HEK293 (cell line): ENCODE results near the gene NOL9.

Source experiments
- HIC1 ChIP-seq: fragments of 450-650 bp; formaldehyde crosslinking; IDR thresholded peaks from 2 replicates; pipeline ENCODE4 v1.5.1; 2016; ENCODE audit warnings: missing biosample characterization, missing genetic modification characterization
- KLF10 ChIP-seq: fragments of 450-650 bp; IDR thresholded peaks from 2 replicates; pipeline ENCODE4 v1.5.1; 2018; ENCODE audit warnings: missing biosample characterization, mild to moderate bottlenecking, missing genetic modification characterization
- MEIS1 ChIP-seq: sonication (generic); formaldehyde crosslinking; IDR thresholded peaks from 2 replicates; pipeline ENCODE4 v1.8.1; 2022; ENCODE audit warnings: missing genetic modification reagents, mild to moderate bottlenecking, borderline replicate concordance
- SALL2 ChIP-seq: fragments of 450-650 bp; formaldehyde crosslinking; IDR thresholded peaks from 2 replicates; pipeline ENCODE4 v1.5.0; 2017; ENCODE audit warnings: missing biosample characterization, mild to moderate bottlenecking, missing genetic modification characterization, borderline replicate concordance
- WT1 ChIP-seq: fragments of 450-650 bp; formaldehyde crosslinking; IDR thresholded peaks from 2 replicates; pipeline ENCODE4 v1.5.1; 2016; ENCODE audit warnings: missing biosample characterization, missing genetic modification characterization
- ZBTB1 ChIP-seq: fragments of 450-650 bp; formaldehyde crosslinking; IDR thresholded peaks from 2 replicates; pipeline ENCODE4 v1.5.1; 2016; ENCODE audit warnings: missing biosample characterization, missing genetic modification characterization
- ZFP37 ChIP-seq: fragments of 450-650 bp; formaldehyde crosslinking; IDR thresholded peaks from 2 replicates; pipeline ENCODE4 v1.5.1; 2016; ENCODE audit warnings: missing biosample characterization, missing genetic modification characterization
- ZFP41 ChIP-seq: fragments of 450-650 bp; formaldehyde crosslinking; IDR thresholded peaks from 2 replicates; pipeline ENCODE4 v1.5.1; 2016; ENCODE audit warnings: missing biosample characterization, missing genetic modification characterization, borderline replicate concordance
- ZFP69B ChIP-seq: fragments of 450-650 bp; formaldehyde crosslinking; IDR thresholded peaks from 2 replicates; pipeline ENCODE4 v1.5.1; 2016; ENCODE audit warnings: missing biosample characterization, missing genetic modification characterization
- ZNF121 ChIP-seq: fragments of 450-650 bp; formaldehyde crosslinking; IDR thresholded peaks from 2 replicates; pipeline ENCODE4 v1.5.1; 2016; ENCODE audit warnings: missing biosample characterization, missing genetic modification characterization
- ZNF155 ChIP-seq: fragments of 450-650 bp; formaldehyde crosslinking; IDR thresholded peaks from 2 replicates; pipeline ENCODE4 v1.5.1; 2016; ENCODE audit warnings: missing biosample characterization, missing genetic modification characterization
- ZNF175 ChIP-seq: fragments of 450-650 bp; formaldehyde crosslinking; IDR thresholded peaks from 2 replicates; pipeline ENCODE4 v1.5.1; 2016; ENCODE audit warnings: missing biosample characterization, missing genetic modification characterization
- ZNF19 ChIP-seq: fragments of 450-650 bp; formaldehyde crosslinking; IDR thresholded peaks from 2 replicates; pipeline ENCODE4; 2016; ENCODE audit warnings: missing biosample characterization, missing genetic modification characterization, low read depth
- ZNF274 ChIP-seq, 2 experiments: fragments of 200-500 bp in 1 of 2; fragments of 450-650 bp in 1 of 2; sonication (Bioruptor generic) in 1 of 2; formaldehyde crosslinking in 1 of 2; IDR thresholded peaks; 2 replicates each; pipeline versions ENCODE4 v1.5.1 to v1.6.1; 2014 to 2016; ENCODE audit warnings: borderline replicate concordance in 1 of 2, inconsistent platforms in 1 of 2, low read length in 1 of 2, missing biosample characterization in 1 of 2, missing genetic modification characterization in 1 of 2
- ZNF280C ChIP-seq: fragments of 450-650 bp; formaldehyde crosslinking; IDR thresholded peaks from 2 replicates; pipeline ENCODE4 v1.5.1; 2016; ENCODE audit warnings: missing biosample characterization, missing genetic modification characterization
- ZNF302 ChIP-seq: fragments of 450-650 bp; formaldehyde crosslinking; IDR thresholded peaks from 2 replicates; pipeline ENCODE4 v1.5.1; 2016; ENCODE audit warnings: missing biosample characterization, missing genetic modification characterization, low read depth
- ZNF37A ChIP-seq: fragments of 450-650 bp; IDR thresholded peaks from 2 replicates; pipeline ENCODE4 v1.5.1; 2018; ENCODE audit warnings: missing biosample characterization, missing genetic modification characterization
- ZNF391 ChIP-seq: fragments of 450-650 bp; formaldehyde crosslinking; IDR thresholded peaks from 2 replicates; pipeline ENCODE4 v1.5.1; 2016; ENCODE audit warnings: low read depth, missing biosample characterization, missing genetic modification characterization, borderline replicate concordance
- ZNF398 ChIP-seq: fragments of 450-650 bp; formaldehyde crosslinking; IDR thresholded peaks from 2 replicates; pipeline ENCODE4 v1.5.1; 2017; ENCODE audit warnings: missing biosample characterization, missing genetic modification characterization
- ZNF785 ChIP-seq: fragments of 450-650 bp; formaldehyde crosslinking; IDR thresholded peaks from 2 replicates; pipeline ENCODE4 v1.5.1; 2016; ENCODE audit warnings: missing biosample characterization, missing genetic modification characterization
- ZSCAN16 ChIP-seq: fragments of 450-650 bp; formaldehyde crosslinking; IDR thresholded peaks from 2 replicates; pipeline ENCODE4 v1.5.1; 2016; ENCODE audit warnings: missing biosample characterization, missing genetic modification characterization
- ZXDB ChIP-seq: fragments of 450-650 bp; formaldehyde crosslinking; IDR thresholded peaks from 2 replicates; pipeline ENCODE4 v1.5.1; 2016; ENCODE audit warnings: missing biosample characterization, missing genetic modification characterization
- TF ChIP-seq, protein P1 (sequence below): fragments of 450-650 bp; formaldehyde crosslinking; IDR thresholded peaks from 2 replicates; pipeline ENCODE4 v1.5.1; 2017; ENCODE audit warnings: missing biosample characterization, missing genetic modification characterization
- TF ChIP-seq, protein P2 (sequence below): fragments of 450-650 bp; formaldehyde crosslinking; IDR thresholded peaks from 2 replicates; pipeline ENCODE4 v1.5.1; 2016; ENCODE audit warnings: missing biosample characterization, missing genetic modification characterization
- TF ChIP-seq, protein P3 (sequence below): fragments of 450-650 bp; IDR thresholded peaks from 2 replicates; pipeline ENCODE4 v1.5.1; 2018; ENCODE audit warnings: missing biosample characterization, mild to moderate bottlenecking, missing genetic modification characterization
- TF ChIP-seq, protein P4 (sequence below): fragments of 450-650 bp; formaldehyde crosslinking; IDR thresholded peaks from 2 replicates; pipeline ENCODE4 v1.5.1; 2017; ENCODE audit warnings: missing biosample characterization, missing genetic modification characterization

The NOL9 gene

DNA sequence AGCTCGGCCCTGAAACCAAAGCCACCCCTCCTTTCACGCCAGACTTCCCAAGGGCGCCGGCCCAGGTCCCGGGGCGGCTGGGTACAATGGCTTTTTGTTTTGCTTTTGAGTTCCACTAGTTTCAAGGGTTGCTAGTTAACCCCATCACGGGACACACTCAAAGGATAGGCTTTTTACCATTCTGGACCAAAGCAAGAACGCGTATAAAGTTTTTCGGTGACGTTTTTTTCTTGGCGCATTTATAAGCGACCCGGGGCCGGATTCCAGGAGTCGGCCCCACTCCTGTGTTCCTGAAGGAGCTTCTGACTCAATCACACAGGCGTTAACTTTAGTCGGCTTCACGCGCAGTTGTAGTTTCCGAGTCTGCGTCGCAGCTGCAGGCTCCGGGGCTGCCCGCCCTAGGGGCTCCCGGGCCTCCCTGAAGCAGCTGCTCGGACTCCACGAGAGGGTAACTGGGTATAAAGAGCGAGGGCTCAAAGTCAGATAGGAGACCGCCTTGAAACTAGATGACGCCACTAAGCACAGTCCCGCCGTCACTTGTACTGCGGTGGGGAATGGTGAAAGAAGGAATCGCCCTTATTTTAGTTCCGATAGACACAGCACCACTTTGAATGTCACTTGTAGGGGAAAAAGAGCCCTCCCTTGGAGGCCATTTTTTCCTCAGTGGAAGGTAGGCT lies 49.1 kb upstream of the NOL9 start (continued):
- TF ChIP-seq ZNF274 (IDR thresholded peaks at IDR 0.05; ENCODE audit: low read length): no peak
- no peak for TF ChIP-seq ZNF274 (tag by site-specific recombination; IDR thresholded peaks at IDR 0.05; ENCODE audit: borderline replicate concordance)
- TF ChIP-seq ZNF121: no peak
- TF ChIP-seq ZFP69B (tag by site-specific recombination): no peak
- no peak for TF ChIP-seq ZNF785
- no peak for TF ChIP-seq ZFP41 (tag by site-specific recombination)
- TF ChIP-seq, protein P1, sequence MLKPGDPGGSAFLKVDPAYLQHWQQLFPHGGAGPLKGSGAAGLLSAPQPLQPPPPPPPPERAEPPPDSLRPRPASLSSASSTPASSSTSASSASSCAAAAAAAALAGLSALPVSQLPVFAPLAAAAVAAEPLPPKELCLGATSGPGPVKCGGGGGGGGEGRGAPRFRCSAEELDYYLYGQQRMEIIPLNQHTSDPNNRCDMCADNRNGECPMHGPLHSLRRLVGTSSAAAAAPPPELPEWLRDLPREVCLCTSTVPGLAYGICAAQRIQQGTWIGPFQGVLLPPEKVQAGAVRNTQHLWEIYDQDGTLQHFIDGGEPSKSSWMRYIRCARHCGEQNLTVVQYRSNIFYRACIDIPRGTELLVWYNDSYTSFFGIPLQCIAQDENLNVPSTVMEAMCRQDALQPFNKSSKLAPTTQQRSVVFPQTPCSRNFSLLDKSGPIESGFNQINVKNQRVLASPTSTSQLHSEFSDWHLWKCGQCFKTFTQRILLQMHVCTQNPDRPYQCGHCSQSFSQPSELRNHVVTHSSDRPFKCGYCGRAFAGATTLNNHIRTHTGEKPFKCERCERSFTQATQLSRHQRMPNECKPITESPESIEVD (tag by site-specific recombination): no peak
- TF ChIP-seq KLF10: no peak; the same call in 1 of the 2 replicates
- TF ChIP-seq SALL2 (tag by site-specific recombination): no peak
- TF ChIP-seq MEIS1 (CRISPR knock-in tag): no peak
- TF ChIP-seq, protein P2, sequence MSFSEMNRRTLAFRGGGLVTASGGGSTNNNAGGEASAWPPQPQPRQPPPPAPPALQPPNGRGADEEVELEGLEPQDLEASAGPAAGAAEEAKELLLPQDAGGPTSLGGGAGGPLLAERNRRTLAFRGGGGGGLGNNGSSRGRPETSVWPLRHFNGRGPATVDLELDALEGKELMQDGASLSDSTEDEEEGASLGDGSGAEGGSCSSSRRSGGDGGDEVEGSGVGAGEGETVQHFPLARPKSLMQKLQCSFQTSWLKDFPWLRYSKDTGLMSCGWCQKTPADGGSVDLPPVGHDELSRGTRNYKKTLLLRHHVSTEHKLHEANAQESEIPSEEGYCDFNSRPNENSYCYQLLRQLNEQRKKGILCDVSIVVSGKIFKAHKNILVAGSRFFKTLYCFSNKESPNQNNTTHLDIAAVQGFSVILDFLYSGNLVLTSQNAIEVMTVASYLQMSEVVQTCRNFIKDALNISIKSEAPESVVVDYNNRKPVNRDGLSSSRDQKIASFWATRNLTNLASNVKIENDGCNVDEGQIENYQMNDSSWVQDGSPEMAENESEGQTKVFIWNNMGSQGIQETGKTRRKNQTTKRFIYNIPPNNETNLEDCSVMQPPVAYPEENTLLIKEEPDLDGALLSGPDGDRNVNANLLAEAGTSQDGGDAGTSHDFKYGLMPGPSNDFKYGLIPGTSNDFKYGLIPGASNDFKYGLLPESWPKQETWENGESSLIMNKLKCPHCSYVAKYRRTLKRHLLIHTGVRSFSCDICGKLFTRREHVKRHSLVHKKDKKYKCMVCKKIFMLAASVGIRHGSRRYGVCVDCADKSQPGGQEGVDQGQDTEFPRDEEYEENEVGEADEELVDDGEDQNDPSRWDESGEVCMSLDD (tag by site-specific recombination): 0 out of 2 replicates have a peak, but pooled peaks have one; percentile 17
- TF ChIP-seq ZNF19: no peak
- TF ChIP-seq ZNF280C (tag by site-specific recombination): no peak
- TF ChIP-seq ZNF398 (tag by site-specific recombination): no peak
- TF ChIP-seq, protein P3, sequence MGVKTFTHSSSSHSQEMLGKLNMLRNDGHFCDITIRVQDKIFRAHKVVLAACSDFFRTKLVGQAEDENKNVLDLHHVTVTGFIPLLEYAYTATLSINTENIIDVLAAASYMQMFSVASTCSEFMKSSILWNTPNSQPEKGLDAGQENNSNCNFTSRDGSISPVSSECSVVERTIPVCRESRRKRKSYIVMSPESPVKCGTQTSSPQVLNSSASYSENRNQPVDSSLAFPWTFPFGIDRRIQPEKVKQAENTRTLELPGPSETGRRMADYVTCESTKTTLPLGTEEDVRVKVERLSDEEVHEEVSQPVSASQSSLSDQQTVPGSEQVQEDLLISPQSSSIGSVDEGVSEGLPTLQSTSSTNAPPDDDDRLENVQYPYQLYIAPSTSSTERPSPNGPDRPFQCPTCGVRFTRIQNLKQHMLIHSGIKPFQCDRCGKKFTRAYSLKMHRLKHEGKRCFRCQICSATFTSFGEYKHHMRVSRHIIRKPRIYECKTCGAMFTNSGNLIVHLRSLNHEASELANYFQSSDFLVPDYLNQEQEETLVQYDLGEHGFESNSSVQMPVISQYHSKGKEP (tag by site-specific recombination): no peak
- no peak for TF ChIP-seq ZSCAN16 (tag by site-specific recombination)
- TF ChIP-seq, protein P4, sequence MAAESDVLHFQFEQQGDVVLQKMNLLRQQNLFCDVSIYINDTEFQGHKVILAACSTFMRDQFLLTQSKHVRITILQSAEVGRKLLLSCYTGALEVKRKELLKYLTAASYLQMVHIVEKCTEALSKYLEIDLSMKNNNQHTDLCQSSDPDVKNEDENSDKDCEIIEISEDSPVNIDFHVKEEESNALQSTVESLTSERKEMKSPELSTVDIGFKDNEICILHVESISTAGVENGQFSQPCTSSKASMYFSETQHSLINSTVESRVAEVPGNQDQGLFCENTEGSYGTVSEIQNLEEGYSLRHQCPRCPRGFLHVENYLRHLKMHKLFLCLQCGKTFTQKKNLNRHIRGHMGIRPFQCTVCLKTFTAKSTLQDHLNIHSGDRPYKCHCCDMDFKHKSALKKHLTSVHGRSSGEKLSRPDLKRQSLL (tag by site-specific recombination): no peak
- no peak for TF ChIP-seq ZNF155 (tag by site-specific recombination)
- TF ChIP-seq ZNF175: no peak
- no peak for TF ChIP-seq ZBTB1
- TF ChIP-seq ZNF302: no peak
- no peak for TF ChIP-seq ZNF391
- peak; percentile 85 for TF ChIP-seq ZXDB (tag by site-specific recombination)
- no peak for TF ChIP-seq WT1
- TF ChIP-seq ZNF37A (tag by site-specific recombination): no peak
- peak; percentile 69; the same call in 1 of the 2 replicates for TF ChIP-seq ZFP37 (tag by site-specific recombination)
- no peak for TF ChIP-seq HIC1 (tag by site-specific recombination)
